Gastroesophageal sphincter (tissue), 4 donors: Measurements from ENCODE around the gene ABCA1. TPM values are rescaled to one million over a fixed set of nuclear protein-coding genes. Genes with fewer than 3 reads are reported as not detected.

Source experiments
- ATAC-seq: fragments of 150-250 bp; one replicate; pipeline ENCODE4 v1.9.1; 2016; ENCODE audit warnings: mild to moderate bottlenecking, moderate library complexity
- H3K27ac ChIP-seq, 4 donors: fragments of 200-600 bp; sonication (generic) in 3 of 4; 1 replicate in 3 of 4; 2 replicates in 1 of 4; pipeline ENCODE4 v1.5.1; 2016 to 2019
- H3K27me3 ChIP-seq: fragments of 200-600 bp; sonication (generic); one replicate; pipeline ENCODE4 v1.5.1; 2019
- H3K36me3 ChIP-seq, 2 donors: fragments of 200-600 bp; sonication (generic); one replicate each; pipeline ENCODE4 v1.5.1; 2019; ENCODE audit warnings: control low read depth in 1 of 2
- H3K4me1 ChIP-seq, 3 donors: fragments of 200-600 bp; sonication (generic); 1 replicate in 2 of 3; 2 replicates in 1 of 3; pipeline ENCODE4 v1.5.1; 2016 to 2019; ENCODE audit warnings: control low read depth in 2 of 3
- H3K4me3 ChIP-seq, 2 donors: fragments of 200-600 bp; sonication (generic); one replicate each; pipeline ENCODE4 v1.5.1; 2019; ENCODE audit warnings: mild to moderate bottlenecking in 1 of 2, moderate library complexity in 1 of 2
- H3K9me3 ChIP-seq, 3 donors: fragments of 200-600 bp; sonication (generic); one replicate each; pipeline ENCODE4 v1.5.1; 2017 to 2019; ENCODE audit warnings: control low read depth in 2 of 3
- CTCF ChIP-seq, 4 experiments: fragments of 200-600 bp in 2 of 4; fragments of 450-650 bp in 2 of 4; sonication (generic) in 1 of 4; IDR thresholded peaks; one replicate each; pipeline ENCODE4 v1.5.1; 2017 to 2019; ENCODE audit warnings: antibody characterized with exemption in 4 of 4, mild to moderate bottlenecking in 2 of 4, moderate library complexity in 2 of 4
- EP300 ChIP-seq: sonication (generic); formaldehyde crosslinking; IDR thresholded peaks from one replicate; pipeline ENCODE4 v1.6.1; 2017; ENCODE audit warnings: antibody characterized with exemption, mild to moderate bottlenecking
- POLR2A ChIP-seq, 2 donors: fragments of 450-650 bp; IDR thresholded peaks; one replicate each; pipeline ENCODE4 v1.6.1; 2017; ENCODE audit warnings: antibody characterized with exemption in 2 of 2, mild to moderate bottlenecking in 2 of 2, moderate library complexity in 1 of 2
- POLR2AphosphoS5 ChIP-seq: sonication (generic); formaldehyde crosslinking; IDR thresholded peaks from one replicate; pipeline ENCODE4 v1.6.1; 2017; ENCODE audit warnings: antibody characterized with exemption
- WGBS, 2 donors: methylation state at CpG; one replicate each; pipeline ENCODE4 v1.1.5; 2018; ENCODE audit warnings: low coverage in 1 of 2; 5-methylcytosine and 5-hydroxymethylcytosine counted together
- total RNA-seq, 4 donors: library from RNA; depleted of rRNA; stranded (reverse); fragments of >200 nt; gene quantifications; one replicate each; pipeline ENCODE4 v1.1.0, GENCODE V29; 2016

The ABCA1 gene
- total RNA-seq, 4 donors from 2014 or later, result 46.2 to 91.5 (median 64.9) TPM

- no peak for TF ChIP-seq POLR2A (IDR thresholded peaks at IDR 0.05)
- no peak for TF ChIP-seq CTCF (IDR thresholded peaks at IDR 0.05)
- TF ChIP-seq EP300, result no peak
- no peak for TF ChIP-seq POLR2AphosphoS5
- WGBS, 2 donors, result 87 to 94% methylated on average over 3 to 4 of the region's 4 CpGs
- no peak for ATAC-seq
- peaks cover 29 to 74% of the 10 kb centered on the region in 2 donors for H3K36me3 ChIP-seq
- H3K9me3 ChIP-seq, result no peaks in the 10 kb centered on the region
- no peak overlapping the region for H3K27ac ChIP-seq
- no peaks in the 10 kb centered on the region for H3K27me3 ChIP-seq
- H3K4me1 ChIP-seq, result no peaks in the 10 kb centered on the region
- H3K4me3 ChIP-seq, result no peak overlapping the region
Observed at GRCh38 chr9:104783588-104783987, 144.4 kb downstream of the ABCA1 start.

- Histone ChIP-seq H3K36me3 (peaks cover 9 to 47% of the 10 kb centered on the region in 2 donors), H3K4me1 (no peaks in the 10 kb centered on the region), H3K27me3 (no peaks in the 10 kb centered on the region), H3K4me3 (no peak overlapping the region), H3K27ac (no peak overlapping the region), H3K9me3 (no peaks in the 10 kb centered on the region)
- ATAC-seq, result no peak
- TF ChIP-seq CTCF (IDR thresholded peaks at IDR 0.05) (peak in 2 of 4 experiments; percentile 7 to 33), EP300 (no peak), POLR2AphosphoS5 (no peak)
- WGBS, 2 donors, result 82 to 100% methylated on average over 1 of the region's 1 CpG
Observed at GRCh38 chr9:104780796-104781395, 147.1 kb downstream of the ABCA1 start.

- Histone ChIP-seq H3K27ac (no peak overlapping the region), H3K9me3 (no peaks in the 10 kb centered on the region), H3K4me1 (no peaks in the 10 kb centered on the region), H3K27me3 (no peaks in the 10 kb centered on the region), H3K4me3 (no peak overlapping the region), H3K36me3 (peaks cover 5 to 39% of the 10 kb centered on the region in 2 donors)
- ATAC-seq, result no peak
- WGBS, 2 donors, result 80 to 88% methylated on average over 7 to 9 of the region's 9 CpGs
- no peak for TF ChIP-seq CTCF (IDR thresholded peaks at IDR 0.05)
- no peak for TF ChIP-seq EP300
- TF ChIP-seq POLR2A (IDR thresholded peaks at IDR 0.05), result no peak
- no peak for TF ChIP-seq POLR2AphosphoS5
Observed at GRCh38 chr9:104779946-104780535, 147.9 kb downstream of the ABCA1 start.

GRCh38 chr9:104779334-104779733, 148.6 kb downstream of the ABCA1 start:
- no peak overlapping the region for H3K4me3 ChIP-seq
- TF ChIP-seq EP300 (no peak), POLR2A (IDR thresholded peaks at IDR 0.05) (no peak), CTCF (IDR thresholded peaks at IDR 0.05) (no peak), POLR2AphosphoS5 (no peak)
- H3K9me3 ChIP-seq, result no peaks in the 10 kb centered on the region
- H3K36me3 ChIP-seq, result peaks cover 5 to 32% of the 10 kb centered on the region in 2 donors
- 40% methylated on average over 1 of the region's 1 CpG; no CpG with 5 or more reads in 1 of the 2 donors for WGBS, 2 donors
- no peaks in the 10 kb centered on the region for H3K27me3 ChIP-seq
- no peaks in the 10 kb centered on the region for H3K4me1 ChIP-seq
- H3K27ac ChIP-seq, result no peak overlapping the region
- no peak for ATAC-seq

- Histone ChIP-seq H3K36me3 (peaks cover 5 to 26% of the 10 kb centered on the region in 2 donors), H3K27ac (no peak overlapping the region), H3K4me1 (no peaks in the 10 kb centered on the region), H3K9me3 (no peaks in the 10 kb centered on the region), H3K4me3 (no peak overlapping the region), H3K27me3 (no peaks in the 10 kb centered on the region)
- ATAC-seq, result no peak
- no peak for TF ChIP-seq CTCF (IDR thresholded peaks at IDR 0.05)
- no peak for TF ChIP-seq EP300
- WGBS, 2 donors, result 59 to 95% methylated on average over 3 to 4 of the region's 4 CpGs
Observed at GRCh38 chr9:104778802-104779201, 149.2 kb downstream of the ABCA1 start.
